Body of pancreas (tissue), 4 donors: ENCODE results near the gene SLC41A3.

Experiments
- POLR2A ChIP-seq, 3 donors: fragments of 450-650 bp; IDR thresholded peaks; one replicate each; pipeline ENCODE4 v1.6.1; 2016; ENCODE audit warnings: antibody characterized with exemption in 3 of 3, mild to moderate bottlenecking in 2 of 3
- TF ChIP-seq, protein P1 (sequence below), 7 experiments: fragments of 450-650 bp in 4 of 7; fragments of 200-600 bp in 3 of 7; sonication (generic) in 3 of 7; IDR thresholded peaks; one replicate each; pipeline ENCODE4 v1.5.1; 2016 to 2019; ENCODE audit warnings: antibody characterized with exemption in 7 of 7

GRCh38 chr3:126030455-126030854 is 53.5 kb downstream of the SLC41A3 start:
- TF ChIP-seq, protein P1, sequence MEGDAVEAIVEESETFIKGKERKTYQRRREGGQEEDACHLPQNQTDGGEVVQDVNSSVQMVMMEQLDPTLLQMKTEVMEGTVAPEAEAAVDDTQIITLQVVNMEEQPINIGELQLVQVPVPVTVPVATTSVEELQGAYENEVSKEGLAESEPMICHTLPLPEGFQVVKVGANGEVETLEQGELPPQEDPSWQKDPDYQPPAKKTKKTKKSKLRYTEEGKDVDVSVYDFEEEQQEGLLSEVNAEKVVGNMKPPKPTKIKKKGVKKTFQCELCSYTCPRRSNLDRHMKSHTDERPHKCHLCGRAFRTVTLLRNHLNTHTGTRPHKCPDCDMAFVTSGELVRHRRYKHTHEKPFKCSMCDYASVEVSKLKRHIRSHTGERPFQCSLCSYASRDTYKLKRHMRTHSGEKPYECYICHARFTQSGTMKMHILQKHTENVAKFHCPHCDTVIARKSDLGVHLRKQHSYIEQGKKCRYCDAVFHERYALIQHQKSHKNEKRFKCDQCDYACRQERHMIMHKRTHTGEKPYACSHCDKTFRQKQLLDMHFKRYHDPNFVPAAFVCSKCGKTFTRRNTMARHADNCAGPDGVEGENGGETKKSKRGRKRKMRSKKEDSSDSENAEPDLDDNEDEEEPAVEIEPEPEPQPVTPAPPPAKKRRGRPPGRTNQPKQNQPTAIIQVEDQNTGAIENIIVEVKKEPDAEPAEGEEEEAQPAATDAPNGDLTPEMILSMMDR (IDR thresholded peaks at IDR 0.05), result no peak
- no peak for TF ChIP-seq POLR2A (IDR thresholded peaks at IDR 0.05)
